Right ventricle myocardium inferior (tissue), 1 donor: Measurements from ENCODE around the gene SEPTIN12. TPM values are rescaled to one million over a fixed set of nuclear protein-coding genes. Genes with fewer than 3 reads are reported as not detected.

Source experiments
- ATAC-seq: fragments of 200-7000 bp; cut with Tn5 transposase; one replicate; pipeline ENCODE4 v1.9.1; 2020; ENCODE audit warnings: mild to moderate bottlenecking, moderate library complexity
- DNase-seq: peaks from one replicate; pipeline ENCODE4 v3.0.0; 2021; ENCODE audit errors: missing footprints
- intact Hi-C: fragments of 100-400 bp; cut with DNase I; formaldehyde crosslinking; loops from one replicate; pipeline ENCODE4 v1.11.0; 2022
- long read RNA-seq: library from polyadenylated mRNA; unstranded; transcript quantifications from one replicate; pipeline ENCODE4 v2.0.0, GENCODE V29; 2021
- total RNA-seq: library from RNA; stranded (reverse); fragmentation: NEBNext Ultra II Directional; extraction: Animal tissue kit (Norgen Biotek cat#: 25700); gene quantifications from one replicate; pipeline ENCODE4 v1.2.1, GENCODE V29; 2021
- donor health status: DM: no; HTN: yes; CAD: no; lungs with severe emphysema.

SEPTIN12 gene
- total RNA-seq: not detected
- long read RNA-seq: 0 reads

GRCh38 chr16:4787627-4788482, at the start of gene SEPTIN12:
Gene SEPTIN12, minus strand, starts transcription at chr16:4788345. Its CDS starts 700 bp downstream, at chr16:4787645.
- ATAC-seq: no peak
- DNase-seq: no peak
- intact Hi-C loops: no loop called here

- no peak for ATAC-seq
- intact Hi-C loops: no loop called here
- no peak for DNase-seq
Observed at GRCh38 chr16:4836727-4837126, 48.6 kb upstream of the SEPTIN12 start.

- intact Hi-C loops: no loop called here
- DNase-seq (no peak), ATAC-seq (no peak)
Observed at GRCh38 chr16:4833584-4833983, 45.4 kb upstream of the SEPTIN12 start.

- DNase-seq (no peak), ATAC-seq (no peak)
- intact Hi-C loops: no loop called here
Observed at GRCh38 chr16:4832698-4833343, 44.7 kb upstream of the SEPTIN12 start.

GRCh38 chr16:4831616-4832015, 43.5 kb upstream of the SEPTIN12 start:
- intact Hi-C loops: loop anchor here (2.0 kb wide), 2 partner anchors 15 to 17 kb away; partner anchors contain the start of genes GLYR1 and UBN1
- no peak for DNase-seq
- no peak for ATAC-seq

- DNase-seq (no peak), ATAC-seq (peak; percentile 12)
Observed at GRCh38 chr16:4830408-4830807, 42.3 kb upstream of the SEPTIN12 start.

GRCh38 chr16:4828567-4829321, 40.6 kb upstream of the SEPTIN12 start:
- DNase-seq (no peak), ATAC-seq (peak; percentile 73)
- intact Hi-C loops: no loop called here

More at GRCh38 chr16:4830408-4830807, 42.3 kb upstream of the SEPTIN12 start:
- intact Hi-C loops: loop anchor here (2.0 kb wide), 2 partner anchors 16 kb away; partner anchors contain the start of genes GLYR1 and UBN1

- DNase-seq (no peak), ATAC-seq (peak; percentile 72)
- intact Hi-C loops: no loop called here
Observed at GRCh38 chr16:4826980-4827379, 38.8 kb upstream of the SEPTIN12 start.

- ATAC-seq (no peak), DNase-seq (no peak)
- intact Hi-C loops: no loop called here
Observed at GRCh38 chr16:4826526-4826925, 38.4 kb upstream of the SEPTIN12 start.

- intact Hi-C loops: no loop called here
- ATAC-seq (peak; percentile 66), DNase-seq (peak; percentile 73)
Observed at GRCh38 chr16:4825196-4825595, 37.1 kb upstream of the SEPTIN12 start.

- DNase-seq: no peak
- intact Hi-C loops: no loop called here
- ATAC-seq: peak; percentile 60
Observed at GRCh38 chr16:4820652-4821051, 32.5 kb upstream of the SEPTIN12 start.

- peak; percentile 67 for ATAC-seq
- peak; percentile 58 for DNase-seq
- intact Hi-C loops: loop anchor here (2.0 kb wide), 1 partner anchor 16 kb away; no protein-coding TSS in a partner anchor
Observed at GRCh38 chr16:4814542-4815173, 26.5 kb upstream of the SEPTIN12 start.

GRCh38 chr16:4814046-4814445, 25.9 kb upstream of the SEPTIN12 start:
- intact Hi-C loops: loop anchor here (2.0 kb wide), 1 partner anchor 17 kb away; no protein-coding TSS in a partner anchor
- ATAC-seq (peak; percentile 80), DNase-seq (no peak)

GRCh38 chr16:4813251-4814003, 25.3 kb upstream of the SEPTIN12 start:
- ATAC-seq (peak; percentile 49), DNase-seq (no peak)
- intact Hi-C loops: loop anchor here (2.0 kb wide), 1 partner anchor 17 kb away; no protein-coding TSS in a partner anchor

- no peak for DNase-seq
- no peak for ATAC-seq
- intact Hi-C loops: no loop called here
Observed at GRCh38 chr16:4811773-4812172, 23.6 kb upstream of the SEPTIN12 start.

GRCh38 chr16:4811242-4811641, 23.1 kb upstream of the SEPTIN12 start:
- ATAC-seq: no peak
- DNase-seq: no peak
- intact Hi-C loops: no loop called here

- intact Hi-C loops: loop anchor here (10.0 kb wide), 1 partner anchor 289 kb away; the partner anchor contains the start of gene EEF2KMT
- no peak for ATAC-seq
Observed at GRCh38 chr16:4806280-4806679, 18.1 kb upstream of the SEPTIN12 start.

GRCh38 chr16:4805231-4805630, 17.1 kb upstream of the SEPTIN12 start:
- intact Hi-C loops: loop anchor here (10.0 kb wide), 1 partner anchor 290 kb away; the partner anchor contains the start of gene EEF2KMT
- ATAC-seq (peak; percentile 12), DNase-seq (peak; percentile 79)

More at GRCh38 chr16:4806280-4806679, 18.1 kb upstream of the SEPTIN12 start:
- DNase-seq: no peak
